ENCODE data around the gene NFE2L3. TPM values are rescaled to one million over a fixed set of nuclear protein-coding genes. Genes with fewer than 3 reads are reported as not detected.

NFE2L3 gene
- total and polyA plus RNA-seq, 9 of the 15 experiments (the other 6 are each of a cell fraction or from before 2014, with no cell fraction given) = 2.9 to 16.9 (median 12.4) TPM

DNA sequence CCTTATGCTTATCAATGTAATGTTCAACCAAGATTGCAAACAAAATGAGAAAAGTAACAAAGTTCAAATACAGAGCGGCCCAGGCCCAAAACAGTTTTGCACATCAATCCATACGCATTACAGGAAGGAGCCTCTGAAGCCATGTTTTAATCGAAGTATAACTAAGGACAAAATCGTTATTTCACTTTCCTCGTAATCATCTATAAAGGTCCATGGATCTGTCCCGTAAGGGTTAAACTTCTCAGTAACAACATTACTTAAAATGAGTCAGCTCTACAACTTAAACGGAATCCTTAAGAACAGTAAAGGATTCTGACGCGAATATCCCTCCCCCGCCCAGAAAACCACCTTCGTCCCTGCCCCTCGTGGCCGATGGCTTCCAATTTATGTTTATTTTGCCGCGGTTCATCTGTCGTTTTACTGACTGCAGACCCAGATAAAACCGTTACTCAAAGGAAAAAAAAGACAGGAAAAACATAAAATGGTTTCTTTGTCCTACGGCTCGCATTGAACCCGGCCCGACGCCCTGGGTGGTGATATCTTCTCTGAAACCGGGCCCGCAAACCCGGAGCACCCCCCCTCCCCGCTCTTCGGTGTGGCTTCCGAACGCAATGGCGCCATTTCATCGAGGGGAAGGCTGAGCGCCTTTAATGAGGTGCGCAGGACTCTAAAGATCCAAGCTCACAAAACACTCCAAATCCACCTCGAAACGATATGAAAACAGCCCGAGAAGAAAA, 47.5 kb downstream of the NFE2L3 start (continued):
- TF ChIP-seq, protein P1, sequence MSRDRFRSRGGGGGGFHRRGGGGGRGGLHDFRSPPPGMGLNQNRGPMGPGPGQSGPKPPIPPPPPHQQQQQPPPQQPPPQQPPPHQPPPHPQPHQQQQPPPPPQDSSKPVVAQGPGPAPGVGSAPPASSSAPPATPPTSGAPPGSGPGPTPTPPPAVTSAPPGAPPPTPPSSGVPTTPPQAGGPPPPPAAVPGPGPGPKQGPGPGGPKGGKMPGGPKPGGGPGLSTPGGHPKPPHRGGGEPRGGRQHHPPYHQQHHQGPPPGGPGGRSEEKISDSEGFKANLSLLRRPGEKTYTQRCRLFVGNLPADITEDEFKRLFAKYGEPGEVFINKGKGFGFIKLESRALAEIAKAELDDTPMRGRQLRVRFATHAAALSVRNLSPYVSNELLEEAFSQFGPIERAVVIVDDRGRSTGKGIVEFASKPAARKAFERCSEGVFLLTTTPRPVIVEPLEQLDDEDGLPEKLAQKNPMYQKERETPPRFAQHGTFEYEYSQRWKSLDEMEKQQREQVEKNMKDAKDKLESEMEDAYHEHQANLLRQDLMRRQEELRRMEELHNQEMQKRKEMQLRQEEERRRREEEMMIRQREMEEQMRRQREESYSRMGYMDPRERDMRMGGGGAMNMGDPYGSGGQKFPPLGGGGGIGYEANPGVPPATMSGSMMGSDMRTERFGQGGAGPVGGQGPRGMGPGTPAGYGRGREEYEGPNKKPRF (IDR thresholded peaks at IDR 0.05; ENCODE audit: low read depth, low read length) = 0 out of 2 replicates have a peak, but pooled peaks have one; percentile 21
- TF ChIP-seq SETDB1 (IDR thresholded peaks at IDR 0.05; ENCODE audit: low read length) = no peak
- TF ChIP-seq, protein P2, sequence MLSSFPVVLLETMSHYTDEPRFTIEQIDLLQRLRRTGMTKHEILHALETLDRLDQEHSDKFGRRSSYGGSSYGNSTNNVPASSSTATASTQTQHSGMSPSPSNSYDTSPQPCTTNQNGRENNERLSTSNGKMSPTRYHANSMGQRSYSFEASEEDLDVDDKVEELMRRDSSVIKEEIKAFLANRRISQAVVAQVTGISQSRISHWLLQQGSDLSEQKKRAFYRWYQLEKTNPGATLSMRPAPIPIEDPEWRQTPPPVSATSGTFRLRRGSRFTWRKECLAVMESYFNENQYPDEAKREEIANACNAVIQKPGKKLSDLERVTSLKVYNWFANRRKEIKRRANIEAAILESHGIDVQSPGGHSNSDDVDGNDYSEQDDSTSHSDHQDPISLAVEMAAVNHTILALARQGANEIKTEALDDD (IDR thresholded peaks at IDR 0.05) = no peak
- TF ChIP-seq ASH1L (IDR thresholded peaks at IDR 0.05; ENCODE audit: borderline replicate concordance, low read depth, partially characterized antibody) = peak; percentile 21
- TF ChIP-seq, protein P3, sequence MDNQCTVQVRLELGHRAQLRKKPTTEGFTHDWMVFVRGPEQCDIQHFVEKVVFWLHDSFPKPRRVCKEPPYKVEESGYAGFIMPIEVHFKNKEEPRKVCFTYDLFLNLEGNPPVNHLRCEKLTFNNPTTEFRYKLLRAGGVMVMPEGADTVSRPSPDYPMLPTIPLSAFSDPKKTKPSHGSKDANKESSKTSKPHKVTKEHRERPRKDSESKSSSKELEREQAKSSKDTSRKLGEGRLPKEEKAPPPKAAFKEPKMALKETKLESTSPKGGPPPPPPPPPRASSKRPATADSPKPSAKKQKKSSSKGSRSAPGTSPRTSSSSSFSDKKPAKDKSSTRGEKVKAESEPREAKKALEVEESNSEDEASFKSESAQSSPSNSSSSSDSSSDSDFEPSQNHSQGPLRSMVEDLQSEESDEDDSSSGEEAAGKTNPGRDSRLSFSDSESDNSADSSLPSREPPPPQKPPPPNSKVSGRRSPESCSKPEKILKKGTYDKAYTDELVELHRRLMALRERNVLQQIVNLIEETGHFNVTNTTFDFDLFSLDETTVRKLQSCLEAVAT (IDR thresholded peaks at IDR 0.05) = peak; percentile 1 to 66; a peak in 3 of 4 replicates
- TF ChIP-seq RBBP5 (IDR thresholded peaks at IDR 0.05; ENCODE audit: borderline replicate concordance, insufficient read depth, low read length, poor library complexity, severe bottlenecking) = peak; percentile 13
- TF ChIP-seq, protein P4, sequence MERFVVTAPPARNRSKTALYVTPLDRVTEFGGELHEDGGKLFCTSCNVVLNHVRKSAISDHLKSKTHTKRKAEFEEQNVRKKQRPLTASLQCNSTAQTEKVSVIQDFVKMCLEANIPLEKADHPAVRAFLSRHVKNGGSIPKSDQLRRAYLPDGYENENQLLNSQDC (CRISPR knock-in tag; IDR thresholded peaks at IDR 0.05) = no peak
- TF ChIP-seq CEBPB (tag; IDR thresholded peaks at IDR 0.05) = no peak
- TF ChIP-seq, protein P5, sequence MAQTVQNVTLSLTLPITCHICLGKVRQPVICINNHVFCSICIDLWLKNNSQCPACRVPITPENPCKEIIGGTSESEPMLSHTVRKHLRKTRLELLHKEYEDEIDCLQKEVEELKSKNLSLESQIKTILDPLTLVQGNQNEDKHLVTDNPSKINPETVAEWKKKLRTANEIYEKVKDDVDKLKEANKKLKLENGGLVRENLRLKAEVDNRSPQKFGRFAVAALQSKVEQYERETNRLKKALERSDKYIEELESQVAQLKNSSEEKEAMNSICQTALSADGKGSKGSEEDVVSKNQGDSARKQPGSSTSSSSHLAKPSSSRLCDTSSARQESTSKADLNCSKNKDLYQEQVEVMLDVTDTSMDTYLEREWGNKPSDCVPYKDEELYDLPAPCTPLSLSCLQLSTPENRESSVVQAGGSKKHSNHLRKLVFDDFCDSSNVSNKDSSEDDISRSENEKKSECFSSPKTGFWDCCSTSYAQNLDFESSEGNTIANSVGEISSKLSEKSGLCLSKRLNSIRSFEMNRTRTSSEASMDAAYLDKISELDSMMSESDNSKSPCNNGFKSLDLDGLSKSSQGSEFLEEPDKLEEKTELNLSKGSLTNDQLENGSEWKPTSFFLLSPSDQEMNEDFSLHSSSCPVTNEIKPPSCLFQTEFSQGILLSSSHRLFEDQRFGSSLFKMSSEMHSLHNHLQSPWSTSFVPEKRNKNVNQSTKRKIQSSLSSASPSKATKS (CRISPR knock-in tag; IDR thresholded peaks at IDR 0.05) = no peak
- TF ChIP-seq, protein P6, sequence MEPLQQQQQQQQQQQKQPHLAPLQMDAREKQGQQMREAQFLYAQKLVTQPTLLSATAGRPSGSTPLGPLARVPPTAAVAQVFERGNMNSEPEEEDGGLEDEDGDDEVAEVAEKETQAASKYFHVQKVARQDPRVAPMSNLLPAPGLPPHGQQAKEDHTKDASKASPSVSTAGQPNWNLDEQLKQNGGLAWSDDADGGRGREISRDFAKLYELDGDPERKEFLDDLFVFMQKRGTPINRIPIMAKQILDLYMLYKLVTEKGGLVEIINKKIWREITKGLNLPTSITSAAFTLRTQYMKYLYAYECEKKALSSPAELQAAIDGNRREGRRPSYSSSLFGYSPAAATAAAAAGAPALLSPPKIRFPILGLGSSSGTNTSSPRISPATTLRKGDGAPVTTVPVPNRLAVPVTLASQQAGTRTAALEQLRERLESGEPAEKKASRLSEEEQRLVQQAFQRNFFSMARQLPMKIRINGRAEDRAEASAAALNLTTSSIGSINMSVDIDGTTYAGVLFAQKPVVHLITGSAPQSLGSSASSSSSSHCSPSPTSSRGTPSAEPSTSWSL (CRISPR knock-in tag; IDR thresholded peaks at IDR 0.05; ENCODE audit: borderline replicate concordance) = no peak
- peak in 1 of 3 experiments; percentile 89 for TF ChIP-seq YY1 (IDR thresholded peaks at IDR 0.05; ENCODE audit: borderline replicate concordance in 1 of 3, control insufficient read depth in 1 of 3, extremely low read depth in 1 of 3, insufficient read depth in 3 of 3, insufficient read length in 1 of 3, insufficient replicate concordance in 2 of 3, low read depth in 1 of 3, low read length in 2 of 3)
- peak; percentile 26 for TF ChIP-seq SNRNP70 (optimal IDR thresholded peaks at IDR 0.05; ENCODE audit: low read depth, low read length)
- TF ChIP-seq HNRNPL (IDR thresholded peaks at IDR 0.05; ENCODE audit: low read depth, low read length) = peak; percentile 84
- 0 out of 2 replicates have a peak, but pooled peaks have one; percentile 21 for TF ChIP-seq POLR2G (IDR thresholded peaks at IDR 0.05; ENCODE audit: low read depth, low read length)
- TF ChIP-seq HDAC3 (IDR thresholded peaks at IDR 0.05; ENCODE audit: borderline replicate concordance, partially characterized antibody) = peak; percentile 3
- peak; percentile 70 for TF ChIP-seq FIP1L1 (IDR thresholded peaks at IDR 0.05; ENCODE audit: low read depth, low read length, poor library complexity, severe bottlenecking)
